Stimulated activated naive CD8-positive, alpha-beta T cell treated with anti-CD3 and anti-CD28 coated beads, Interleukin-15, Interleukin-2, amounts not matched to agents 100 ng/mL and 50 ng/mL, for 24 hours (primary cell): Measurements from ENCODE around the gene CACNA2D1.

Experiments
- H3K27ac Mint-ChIP-seq: one replicate; pipeline ENCODE4 v1.8.0; 2021; ENCODE audit warnings: mild to moderate bottlenecking, mixed read lengths
- H3K27me3 Mint-ChIP-seq: one replicate; pipeline ENCODE4 v1.8.0; 2021; ENCODE audit warnings: mixed read lengths
- H3K36me3 Mint-ChIP-seq: one replicate; pipeline ENCODE4 v1.8.0; 2021; ENCODE audit warnings: low read depth, mixed read lengths
- H3K4me1 Mint-ChIP-seq: one replicate; pipeline ENCODE4 v1.8.0; 2021; ENCODE audit warnings: low read depth, mixed read lengths
- H3K4me3 Mint-ChIP-seq: one replicate; pipeline ENCODE4 v1.8.0; 2021; ENCODE audit warnings: mild to moderate bottlenecking, mixed read lengths
- H3K9me3 Mint-ChIP-seq: one replicate; pipeline ENCODE4 v1.8.0; 2021; ENCODE audit warnings: mixed read lengths

The CACNA2D1 gene

GRCh38 chr7:82359426-82359825, 84.2 kb downstream of the CACNA2D1 start:
- Mint-ChIP-seq H3K27me3 (no peaks in the 10 kb centered on the region), H3K27ac (no peak overlapping the region), H3K9me3 (no peaks in the 10 kb centered on the region), H3K36me3 (no peaks in the 10 kb centered on the region), H3K4me3 (no peak overlapping the region), H3K4me1 (no peaks in the 10 kb centered on the region)

GRCh38 chr7:82358923-82359322, 84.7 kb downstream of the CACNA2D1 start:
- no peaks in the 10 kb centered on the region for H3K4me1 Mint-ChIP-seq
- no peak overlapping the region for H3K4me3 Mint-ChIP-seq
- H3K9me3 Mint-ChIP-seq, result no peaks in the 10 kb centered on the region
- no peak overlapping the region for H3K27ac Mint-ChIP-seq
- no peaks in the 10 kb centered on the region for H3K27me3 Mint-ChIP-seq
- H3K36me3 Mint-ChIP-seq, result no peaks in the 10 kb centered on the region

GRCh38 chr7:82358009-82358578, 85.5 kb downstream of the CACNA2D1 start:
- no peaks in the 10 kb centered on the region for H3K4me1 Mint-ChIP-seq

GRCh38 chr7:82348251-82348650, 95.3 kb downstream of the CACNA2D1 start:
- Mint-ChIP-seq H3K27me3 (no peaks in the 10 kb centered on the region), H3K4me1 (no peaks in the 10 kb centered on the region), H3K27ac (no peak overlapping the region), H3K9me3 (no peaks in the 10 kb centered on the region), H3K36me3 (no peaks in the 10 kb centered on the region), H3K4me3 (no peak overlapping the region)

More at GRCh38 chr7:82358009-82358578, 85.5 kb downstream of the CACNA2D1 start:
- H3K27me3 Mint-ChIP-seq, result no peaks in the 10 kb centered on the region
- H3K4me3 Mint-ChIP-seq, result no peak overlapping the region
- no peaks in the 10 kb centered on the region for H3K36me3 Mint-ChIP-seq
- H3K27ac Mint-ChIP-seq, result no peak overlapping the region
- no peaks in the 10 kb centered on the region for H3K9me3 Mint-ChIP-seq

- no peak overlapping the region for H3K27ac Mint-ChIP-seq
- no peaks in the 10 kb centered on the region for H3K36me3 Mint-ChIP-seq
- no peak overlapping the region for H3K4me3 Mint-ChIP-seq
- H3K9me3 Mint-ChIP-seq, result no peaks in the 10 kb centered on the region
- H3K27me3 Mint-ChIP-seq, result no peaks in the 10 kb centered on the region
- H3K4me1 Mint-ChIP-seq, result no peaks in the 10 kb centered on the region
Observed at GRCh38 chr7:82347808-82348207, 95.8 kb downstream of the CACNA2D1 start.

- no peak overlapping the region for H3K27ac Mint-ChIP-seq
- H3K9me3 Mint-ChIP-seq, result no peaks in the 10 kb centered on the region
- H3K27me3 Mint-ChIP-seq, result no peaks in the 10 kb centered on the region
- no peak overlapping the region for H3K4me3 Mint-ChIP-seq
- no peaks in the 10 kb centered on the region for H3K36me3 Mint-ChIP-seq
- H3K4me1 Mint-ChIP-seq, result no peaks in the 10 kb centered on the region
Observed at GRCh38 chr7:82345886-82346285, 97.7 kb downstream of the CACNA2D1 start.

- no peaks in the 10 kb centered on the region for H3K36me3 Mint-ChIP-seq
- H3K27ac Mint-ChIP-seq, result no peak overlapping the region
- no peak overlapping the region for H3K4me3 Mint-ChIP-seq
- H3K9me3 Mint-ChIP-seq, result peaks cover 4% of the 10 kb centered on the region
- H3K4me1 Mint-ChIP-seq, result no peaks in the 10 kb centered on the region
- H3K27me3 Mint-ChIP-seq, result no peaks in the 10 kb centered on the region
Observed at GRCh38 chr7:82343716-82344115, 99.9 kb downstream of the CACNA2D1 start.

GRCh38 chr7:82339958-82340357, 103.6 kb downstream of the CACNA2D1 start:
- H3K4me3 Mint-ChIP-seq, result no peak overlapping the region

GRCh38 chr7:82335927-82336326, 107.7 kb downstream of the CACNA2D1 start:
- Mint-ChIP-seq H3K27me3 (no peaks in the 10 kb centered on the region), H3K27ac (no peak overlapping the region), H3K4me1 (no peaks in the 10 kb centered on the region), H3K9me3 (peaks cover 4% of the 10 kb centered on the region), H3K4me3 (no peak overlapping the region), H3K36me3 (no peaks in the 10 kb centered on the region)

More at GRCh38 chr7:82339958-82340357, 103.6 kb downstream of the CACNA2D1 start:
- peaks cover 4% of the 10 kb centered on the region for H3K9me3 Mint-ChIP-seq
- no peaks in the 10 kb centered on the region for H3K4me1 Mint-ChIP-seq
- no peak overlapping the region for H3K27ac Mint-ChIP-seq
- H3K36me3 Mint-ChIP-seq, result no peaks in the 10 kb centered on the region
- H3K27me3 Mint-ChIP-seq, result no peaks in the 10 kb centered on the region

- Mint-ChIP-seq H3K9me3 (peaks cover 4% of the 10 kb centered on the region), H3K4me1 (no peaks in the 10 kb centered on the region)
Observed at GRCh38 chr7:82335001-82335400, 108.6 kb downstream of the CACNA2D1 start.

GRCh38 chr7:82331234-82331633, 112.3 kb downstream of the CACNA2D1 start:
- Mint-ChIP-seq H3K27me3 (no peaks in the 10 kb centered on the region), H3K4me1 (no peaks in the 10 kb centered on the region), H3K36me3 (no peaks in the 10 kb centered on the region), H3K9me3 (no peaks in the 10 kb centered on the region), H3K27ac (no peak overlapping the region), H3K4me3 (no peak overlapping the region)

More at GRCh38 chr7:82335001-82335400, 108.6 kb downstream of the CACNA2D1 start:
- Mint-ChIP-seq H3K4me3 (no peak overlapping the region), H3K27me3 (no peaks in the 10 kb centered on the region), H3K36me3 (no peaks in the 10 kb centered on the region), H3K27ac (no peak overlapping the region)

GRCh38 chr7:82330706-82331215, 112.8 kb downstream of the CACNA2D1 start:
- H3K4me3 Mint-ChIP-seq, result no peak overlapping the region
- no peaks in the 10 kb centered on the region for H3K9me3 Mint-ChIP-seq
- H3K36me3 Mint-ChIP-seq, result no peaks in the 10 kb centered on the region
- no peaks in the 10 kb centered on the region for H3K4me1 Mint-ChIP-seq
- no peak overlapping the region for H3K27ac Mint-ChIP-seq
- no peaks in the 10 kb centered on the region for H3K27me3 Mint-ChIP-seq

GRCh38 chr7:82327898-82328297, 115.7 kb downstream of the CACNA2D1 start:
- no peaks in the 10 kb centered on the region for H3K27me3 Mint-ChIP-seq
- no peak overlapping the region for H3K4me3 Mint-ChIP-seq
- H3K4me1 Mint-ChIP-seq, result no peaks in the 10 kb centered on the region
- H3K27ac Mint-ChIP-seq, result no peak overlapping the region
- H3K36me3 Mint-ChIP-seq, result no peaks in the 10 kb centered on the region
- no peaks in the 10 kb centered on the region for H3K9me3 Mint-ChIP-seq

GRCh38 chr7:82325416-82325815, 118.2 kb downstream of the CACNA2D1 start:
- Mint-ChIP-seq H3K27ac (no peak overlapping the region), H3K4me3 (no peak overlapping the region), H3K27me3 (no peaks in the 10 kb centered on the region), H3K36me3 (no peaks in the 10 kb centered on the region), H3K4me1 (no peaks in the 10 kb centered on the region), H3K9me3 (peaks cover 4% of the 10 kb centered on the region)

- H3K4me1 Mint-ChIP-seq, result no peaks in the 10 kb centered on the region
- H3K9me3 Mint-ChIP-seq, result peaks cover 4% of the 10 kb centered on the region
- H3K4me3 Mint-ChIP-seq, result no peak overlapping the region
- no peak overlapping the region for H3K27ac Mint-ChIP-seq
- no peaks in the 10 kb centered on the region for H3K36me3 Mint-ChIP-seq
- no peaks in the 10 kb centered on the region for H3K27me3 Mint-ChIP-seq
Observed at GRCh38 chr7:82323806-82324205, 119.8 kb downstream of the CACNA2D1 start.

- Mint-ChIP-seq H3K36me3 (no peaks in the 10 kb centered on the region), H3K27ac (no peak overlapping the region), H3K4me1 (no peaks in the 10 kb centered on the region), H3K9me3 (peaks cover 8% of the 10 kb centered on the region), H3K27me3 (no peaks in the 10 kb centered on the region), H3K4me3 (no peak overlapping the region)
Observed at GRCh38 chr7:82319674-82320118, 123.9 kb downstream of the CACNA2D1 start.
